Uterus (tissue), 2 donors: ENCODE data around the gene CHN2.

Experiments used
- CTCF ChIP-seq, 4 experiments: fragments of 200-600 bp in 2 of 4; fragments of 450-650 bp in 2 of 4; sonication (generic) in 2 of 4; IDR thresholded peaks; one replicate each; pipeline ENCODE4 v1.5.1; 2016 to 2019; ENCODE audit warnings: antibody characterized with exemption in 4 of 4, mild to moderate bottlenecking in 2 of 4, moderate library complexity in 1 of 4
- POLR2A ChIP-seq, 2 donors: fragments of 450-650 bp; IDR thresholded peaks; one replicate each; pipeline ENCODE4 v1.6.1; 2016; ENCODE audit warnings: antibody characterized with exemption in 2 of 2, mild to moderate bottlenecking in 1 of 2, moderate library complexity in 1 of 2

GRCh38 chr7:29377718-29378117 lies 183.1 kb downstream of the CHN2 start:
- TF ChIP-seq CTCF (IDR thresholded peaks at IDR 0.05): no peak
- no peak for TF ChIP-seq POLR2A (IDR thresholded peaks at IDR 0.05)
